Measurements from ENCODE around the gene BCL11A. TPM values are rescaled to one million over a fixed set of nuclear protein-coding genes. Genes with fewer than 3 reads are reported as not detected.
A peak's percentile ranks its signal among the peaks of the same experiment; 100 is the strongest.

BCL11A gene
- total RNA-seq, 1 donor from 2014 or later = 46.2 TPM

DNA sequence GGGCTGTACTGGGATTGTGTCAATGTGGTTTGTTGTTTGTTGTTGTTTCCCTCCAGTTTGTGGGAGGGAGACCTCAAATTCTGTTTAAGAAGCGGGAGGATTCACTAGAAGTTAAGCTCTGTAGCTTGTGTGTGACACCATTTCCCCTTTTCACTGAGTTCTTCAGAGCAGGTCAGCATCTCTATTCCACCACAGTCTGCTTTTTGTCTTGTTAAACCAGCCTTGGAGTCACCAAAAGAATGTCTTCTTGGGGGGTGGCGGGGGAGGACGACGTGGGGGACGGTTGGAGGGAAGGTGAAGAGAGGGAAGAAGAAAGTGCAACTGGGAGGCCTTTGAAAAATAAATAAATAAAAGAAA, 2.3 kb upstream of the BCL11A start:
- Mint-ChIP-seq H3K4me3 (ENCODE audit: low read depth) (peak overlapping the region; percentile 96), H3K27ac (peak overlapping the region; percentile 29), H3K27me3 (peaks cover 51% of the 10 kb centered on the region), H3K9me3 (ENCODE audit: low read depth) (no peaks in the 10 kb centered on the region), H3K4me1 (ENCODE audit: low read depth) (peaks cover 19% of the 10 kb centered on the region), H3K36me3 (ENCODE audit: insufficient read depth) (no peaks in the 10 kb centered on the region)
- TF ChIP-seq, protein P1, sequence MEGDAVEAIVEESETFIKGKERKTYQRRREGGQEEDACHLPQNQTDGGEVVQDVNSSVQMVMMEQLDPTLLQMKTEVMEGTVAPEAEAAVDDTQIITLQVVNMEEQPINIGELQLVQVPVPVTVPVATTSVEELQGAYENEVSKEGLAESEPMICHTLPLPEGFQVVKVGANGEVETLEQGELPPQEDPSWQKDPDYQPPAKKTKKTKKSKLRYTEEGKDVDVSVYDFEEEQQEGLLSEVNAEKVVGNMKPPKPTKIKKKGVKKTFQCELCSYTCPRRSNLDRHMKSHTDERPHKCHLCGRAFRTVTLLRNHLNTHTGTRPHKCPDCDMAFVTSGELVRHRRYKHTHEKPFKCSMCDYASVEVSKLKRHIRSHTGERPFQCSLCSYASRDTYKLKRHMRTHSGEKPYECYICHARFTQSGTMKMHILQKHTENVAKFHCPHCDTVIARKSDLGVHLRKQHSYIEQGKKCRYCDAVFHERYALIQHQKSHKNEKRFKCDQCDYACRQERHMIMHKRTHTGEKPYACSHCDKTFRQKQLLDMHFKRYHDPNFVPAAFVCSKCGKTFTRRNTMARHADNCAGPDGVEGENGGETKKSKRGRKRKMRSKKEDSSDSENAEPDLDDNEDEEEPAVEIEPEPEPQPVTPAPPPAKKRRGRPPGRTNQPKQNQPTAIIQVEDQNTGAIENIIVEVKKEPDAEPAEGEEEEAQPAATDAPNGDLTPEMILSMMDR (IDR thresholded peaks at IDR 0.05; ENCODE audit: unreplicated experiment) = no peak
- no peak for DNase-seq (ENCODE audit: low spot score, unreplicated experiment)

DNA sequence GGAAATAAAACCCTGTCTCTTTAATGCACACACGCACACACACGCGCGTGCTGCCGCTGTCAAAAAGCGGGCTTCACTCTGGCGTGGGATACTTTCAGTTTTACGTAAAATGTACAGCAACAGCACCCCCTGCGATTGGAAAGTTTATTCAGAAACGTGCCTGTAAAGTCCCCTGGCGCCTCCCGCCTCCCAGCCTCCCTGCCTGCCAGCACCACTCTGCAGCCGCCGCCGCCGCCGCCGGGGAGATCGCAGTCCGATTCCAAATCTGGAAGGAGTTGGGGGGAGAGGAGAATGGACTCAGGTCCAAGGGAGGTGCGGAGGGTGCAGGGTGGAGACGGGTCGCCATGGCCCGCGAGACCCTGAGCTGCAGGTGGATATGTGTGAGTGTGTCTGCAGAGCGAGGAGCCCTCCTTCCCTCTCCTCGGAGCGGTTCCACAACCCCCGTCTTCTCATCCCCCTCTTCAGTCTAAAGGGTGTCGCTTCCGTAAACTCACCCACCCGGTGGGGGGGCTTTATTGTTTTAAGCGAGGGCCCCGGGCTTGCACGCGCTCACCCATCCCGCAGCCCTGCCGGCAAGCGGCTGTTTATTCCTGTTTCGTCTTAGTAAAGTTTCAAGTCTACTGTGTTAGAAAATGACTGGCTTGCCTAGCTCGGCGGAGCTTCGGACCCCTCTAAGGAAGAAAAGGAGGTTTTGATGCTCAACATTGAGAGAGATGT, 1.8 kb upstream of the BCL11A start:
- Mint-ChIP-seq H3K36me3 (ENCODE audit: insufficient read depth) (no peaks in the 10 kb centered on the region), H3K4me3 (ENCODE audit: low read depth) (peak overlapping the region; percentile 96), H3K4me1 (ENCODE audit: low read depth) (peaks cover 19% of the 10 kb centered on the region), H3K27ac (peak overlapping the region; percentile 29), H3K9me3 (ENCODE audit: low read depth) (no peaks in the 10 kb centered on the region), H3K27me3 (peaks cover 46% of the 10 kb centered on the region)
- TF ChIP-seq, protein P1 (IDR thresholded peaks at IDR 0.05; ENCODE audit: unreplicated experiment) = peak; percentile 56
- peak; percentile 51 for DNase-seq (ENCODE audit: low spot score, unreplicated experiment)

DNA sequence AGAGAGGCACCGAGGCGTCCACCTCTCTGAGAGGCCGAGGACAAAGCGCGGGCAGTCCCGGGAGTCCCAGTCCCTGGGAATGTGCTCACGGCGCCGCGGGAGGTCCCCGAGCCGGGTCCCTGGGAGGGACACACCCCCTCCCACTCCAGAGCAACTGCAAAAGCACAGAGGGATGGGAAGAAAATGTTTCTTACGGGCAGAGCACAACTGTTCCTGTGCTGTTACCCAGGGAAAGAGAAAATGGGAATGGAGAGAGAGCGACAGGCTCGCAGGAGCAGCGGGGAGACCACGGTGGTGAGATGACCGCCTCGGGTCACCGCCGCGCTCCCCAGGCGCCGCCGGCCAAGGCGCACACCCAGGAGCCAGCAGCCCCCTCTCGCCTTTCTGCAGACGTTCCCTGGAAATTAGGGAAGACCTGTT, 1.2 kb upstream of the BCL11A start:
- H3K36me3 Mint-ChIP-seq (ENCODE audit: insufficient read depth) = no peaks in the 10 kb centered on the region
- TF ChIP-seq, protein P1 (IDR thresholded peaks at IDR 0.05; ENCODE audit: unreplicated experiment) = no peak
- H3K27ac Mint-ChIP-seq = peak overlapping the region; percentile 49
- H3K4me1 Mint-ChIP-seq (ENCODE audit: low read depth) = peaks cover 19% of the 10 kb centered on the region
- peaks cover 40% of the 10 kb centered on the region for H3K27me3 Mint-ChIP-seq
- H3K9me3 Mint-ChIP-seq (ENCODE audit: low read depth) = no peaks in the 10 kb centered on the region
- H3K4me3 Mint-ChIP-seq (ENCODE audit: low read depth) = peak overlapping the region; percentile 96
- no peak for DNase-seq (ENCODE audit: low spot score, unreplicated experiment)

DNA sequence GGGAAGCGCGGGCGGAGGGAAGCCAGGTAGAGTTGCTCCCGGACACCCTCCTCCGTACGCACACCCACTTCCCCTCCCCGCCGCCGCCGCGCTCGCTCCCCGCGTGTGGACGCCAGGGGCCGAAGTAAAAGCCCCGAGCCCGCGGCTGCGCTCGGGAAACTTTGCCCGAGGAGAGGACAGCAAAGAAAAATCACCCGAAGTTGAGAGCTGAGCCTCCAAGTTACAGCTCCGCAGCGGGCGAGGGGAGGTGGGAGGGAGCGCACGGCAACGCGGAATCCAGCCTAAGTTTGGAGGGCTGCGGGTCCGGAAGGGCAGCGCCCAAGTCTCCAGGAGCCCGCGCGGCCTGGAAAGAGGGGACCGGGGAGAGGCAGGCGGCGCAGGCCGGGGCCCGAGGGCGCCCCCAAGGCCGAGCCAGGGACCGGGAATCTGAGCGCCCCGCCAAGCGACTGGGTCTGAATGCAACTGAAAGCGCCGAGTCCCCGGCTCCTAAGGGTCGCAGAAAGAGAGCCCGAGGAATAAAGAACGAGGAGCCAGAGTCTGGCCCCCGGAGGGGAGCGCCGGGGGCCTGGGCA, 706 bp upstream of the BCL11A start:
- peaks cover 21% of the 10 kb centered on the region for H3K4me1 Mint-ChIP-seq (ENCODE audit: low read depth)
- no peaks in the 10 kb centered on the region for H3K9me3 Mint-ChIP-seq (ENCODE audit: low read depth)

DNA sequence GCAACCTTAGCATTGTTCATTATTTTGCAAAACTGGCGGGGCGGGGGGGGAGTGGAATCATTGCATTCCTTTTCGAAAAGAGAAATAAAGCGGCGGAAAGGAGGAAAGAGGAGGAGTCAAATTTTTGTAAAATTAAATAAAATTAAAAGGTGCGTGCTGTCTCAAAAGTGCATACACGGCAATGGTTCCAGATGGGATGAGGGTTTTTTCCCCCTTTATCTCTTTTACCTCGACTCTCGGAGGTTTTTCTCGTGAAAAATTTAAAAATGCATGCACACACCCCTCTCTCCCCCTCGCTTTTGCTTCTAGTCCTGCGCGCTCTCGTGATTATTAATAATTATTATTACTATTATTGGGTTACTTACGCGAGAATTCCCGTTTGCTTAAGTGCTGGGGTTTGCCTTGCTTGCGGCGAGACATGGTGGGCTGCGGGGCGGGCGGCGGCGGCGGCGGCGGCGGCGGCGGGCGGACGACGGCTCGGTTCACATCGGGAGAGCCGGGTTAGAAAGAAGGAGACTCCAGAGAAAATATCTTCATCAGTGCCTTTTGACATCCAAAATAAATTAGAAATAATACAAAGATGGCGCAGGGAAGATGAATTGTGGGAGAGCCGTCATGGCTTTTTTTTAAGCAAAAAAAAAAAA, 481 bp downstream of the BCL11A start:
- H3K4me1 Mint-ChIP-seq (ENCODE audit: low read depth) = peaks cover 27% of the 10 kb centered on the region
- peak overlapping the region; percentile 95 for H3K27ac Mint-ChIP-seq
- TF ChIP-seq, protein P1 (IDR thresholded peaks at IDR 0.05; ENCODE audit: unreplicated experiment) = no peak
- H3K36me3 Mint-ChIP-seq (ENCODE audit: insufficient read depth) = no peaks in the 10 kb centered on the region
- no peak for DNase-seq (ENCODE audit: low spot score, unreplicated experiment)
- H3K27me3 Mint-ChIP-seq = peaks cover 30% of the 10 kb centered on the region
- no peaks in the 10 kb centered on the region for H3K9me3 Mint-ChIP-seq (ENCODE audit: low read depth)
- H3K4me3 Mint-ChIP-seq (ENCODE audit: low read depth) = peak overlapping the region; percentile 96

More for the DNA sequence above, 706 bp upstream of the BCL11A start:
- TF ChIP-seq, protein P1 (IDR thresholded peaks at IDR 0.05; ENCODE audit: unreplicated experiment) = no peak
- no peaks in the 10 kb centered on the region for H3K36me3 Mint-ChIP-seq (ENCODE audit: insufficient read depth)
- peak overlapping the region; percentile 96 for H3K4me3 Mint-ChIP-seq (ENCODE audit: low read depth)
- peak overlapping the region; percentile 84 for H3K27ac Mint-ChIP-seq
- peak; percentile 58 for DNase-seq (ENCODE audit: low spot score, unreplicated experiment)
- H3K27me3 Mint-ChIP-seq = peaks cover 35% of the 10 kb centered on the region

All from progenitor cell of endocrine pancreas (in vitro differentiated cells).